Dedifferentiated amniotic fluid mesenchymal stem cell (primary cell): Measurements from ENCODE around the gene ERCC6L.

Experiments used
- DNase-seq: peaks from one replicate; pipeline ENCODE4 v3.0.0-alpha.2; 2016; ENCODE audit errors: extremely low spot score

ERCC6L gene

DNA sequence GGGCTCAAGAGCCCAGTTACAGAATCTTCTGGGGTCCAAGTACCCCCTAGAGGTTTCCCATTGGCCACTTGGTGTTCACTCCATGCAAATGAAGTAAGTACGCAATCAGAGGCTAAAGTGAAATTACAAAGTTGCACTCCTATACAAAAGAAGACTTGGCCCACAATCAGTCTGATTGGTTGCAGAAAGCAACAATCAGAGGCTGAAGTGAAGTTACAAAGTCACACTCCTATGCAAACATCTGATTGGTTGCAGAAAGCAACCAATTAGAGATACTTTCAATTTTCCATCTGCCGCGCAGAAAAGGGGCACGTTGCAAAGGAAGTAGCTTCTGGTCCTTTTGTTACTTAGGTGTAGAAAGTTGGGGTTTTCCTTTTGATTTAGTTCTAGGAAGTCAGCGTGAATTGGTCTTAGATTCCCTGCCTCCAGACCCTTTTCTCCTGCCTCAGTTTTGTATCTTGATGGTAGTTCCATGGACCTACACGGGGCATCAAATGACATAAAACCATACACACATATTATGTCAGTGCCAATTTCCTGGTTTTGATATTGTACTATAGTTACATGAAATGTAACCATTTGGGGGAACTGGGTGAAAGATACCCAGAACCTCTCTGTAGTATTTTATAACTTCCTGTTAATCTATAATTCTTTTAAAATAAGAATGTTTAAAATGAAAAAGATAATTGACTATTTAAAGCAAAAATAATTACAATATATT is 69.7 kb downstream of the ERCC6L start:
- DNase-seq, result no peak

DNA sequence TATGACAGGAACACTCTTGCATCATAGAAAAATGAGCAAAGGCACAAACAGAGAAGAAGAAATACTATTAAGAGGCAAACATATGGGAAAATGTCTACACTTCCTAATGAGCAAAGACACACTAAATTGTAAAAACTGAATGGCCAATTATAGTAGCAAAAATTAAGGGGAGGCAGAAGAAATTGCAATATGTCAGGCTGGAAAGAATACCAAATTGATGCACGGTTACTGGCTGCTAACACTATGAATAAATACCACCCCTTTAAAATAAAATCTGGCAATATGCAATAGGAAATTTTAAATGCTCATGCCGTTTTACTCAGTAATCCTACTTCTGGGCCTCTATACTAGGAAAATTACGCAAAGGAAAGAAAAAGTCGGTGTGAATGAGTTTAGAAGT is 73.3 kb downstream of the ERCC6L start:
- DNase-seq, result no peak

DNA sequence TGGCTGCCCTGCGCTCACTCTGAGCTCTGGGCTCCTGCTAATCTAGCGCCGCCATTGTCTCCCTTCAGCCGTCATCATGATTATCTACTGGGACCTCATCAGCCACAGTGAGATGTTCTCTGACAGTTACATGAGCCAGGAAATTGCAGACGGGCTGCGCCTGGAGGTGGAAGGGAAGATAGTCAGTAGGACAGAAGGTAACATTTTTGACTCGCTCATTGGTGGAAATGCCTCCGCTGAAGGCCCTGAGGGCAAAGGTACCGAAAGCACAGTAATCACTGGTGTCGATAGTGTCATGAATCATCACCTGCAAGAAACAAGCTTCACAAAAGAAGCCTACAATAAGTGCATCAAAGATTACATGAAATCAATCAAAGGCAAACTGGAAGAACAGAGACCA is 79.1 kb downstream of the ERCC6L start:
- DNase-seq, result no peak

DNA sequence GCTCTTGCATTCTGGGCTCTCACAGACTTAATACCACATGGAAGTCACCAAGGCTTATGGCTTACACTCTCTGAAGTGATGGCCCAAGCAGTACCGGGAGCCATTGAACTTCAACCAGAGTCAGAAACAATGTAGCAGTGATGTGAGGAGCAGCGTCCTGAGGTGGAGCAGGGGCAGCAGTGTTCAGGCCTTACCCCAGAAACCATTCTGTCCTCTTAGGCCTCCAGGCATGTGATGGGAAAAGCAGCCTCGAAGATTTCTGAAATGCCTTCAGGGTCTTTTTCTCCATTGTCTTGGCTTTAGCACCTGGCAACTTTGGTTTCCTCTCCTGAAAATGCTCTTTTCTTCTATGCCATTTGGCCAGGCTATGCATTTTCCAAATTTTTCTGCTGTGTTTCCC is 80.1 kb downstream of the ERCC6L start:
- DNase-seq, result no peak
